ENCODE data around the gene DOCK8.

DNA sequence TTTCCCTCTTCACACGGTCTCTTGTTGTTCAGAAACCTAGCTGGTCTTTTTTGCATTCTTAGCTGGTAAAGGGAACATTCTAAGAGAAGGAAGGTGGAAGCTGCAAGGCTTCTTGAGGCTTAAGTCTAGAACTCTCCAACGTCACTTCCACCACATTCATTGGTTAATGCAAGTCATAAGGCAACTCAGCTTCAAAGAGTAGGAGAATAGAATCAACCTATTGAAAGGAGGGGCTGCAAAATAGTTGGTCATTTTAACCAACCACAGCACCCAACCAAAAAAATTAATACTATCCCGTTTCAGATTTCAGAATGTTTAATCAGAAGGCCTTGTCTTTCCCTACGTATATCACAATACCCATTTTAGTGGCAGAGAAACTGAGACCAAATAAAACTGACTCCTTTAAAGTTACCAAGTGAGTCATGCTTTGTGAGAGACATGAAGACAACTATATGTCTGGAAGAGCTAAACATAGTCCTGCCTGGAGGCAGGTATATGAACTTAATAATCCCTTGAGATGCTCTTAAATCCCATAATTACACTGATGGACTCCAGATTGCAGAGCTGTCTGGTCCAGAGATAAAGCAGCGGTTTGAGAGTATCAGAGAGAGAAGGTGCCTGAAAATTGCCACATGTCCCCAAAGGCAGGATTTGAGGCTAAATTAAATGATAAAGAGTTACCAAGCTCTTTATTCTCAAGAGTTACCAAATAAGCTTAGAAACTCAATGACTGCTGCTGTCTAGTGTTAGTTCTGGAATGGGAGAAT, 14.4 kb downstream of the DOCK8 start:
- TF ChIP-seq EZH2 (IDR thresholded peaks at IDR 0.05; ENCODE audit: insufficient read depth, low read length) = no peak
- TF ChIP-seq, protein P1, sequence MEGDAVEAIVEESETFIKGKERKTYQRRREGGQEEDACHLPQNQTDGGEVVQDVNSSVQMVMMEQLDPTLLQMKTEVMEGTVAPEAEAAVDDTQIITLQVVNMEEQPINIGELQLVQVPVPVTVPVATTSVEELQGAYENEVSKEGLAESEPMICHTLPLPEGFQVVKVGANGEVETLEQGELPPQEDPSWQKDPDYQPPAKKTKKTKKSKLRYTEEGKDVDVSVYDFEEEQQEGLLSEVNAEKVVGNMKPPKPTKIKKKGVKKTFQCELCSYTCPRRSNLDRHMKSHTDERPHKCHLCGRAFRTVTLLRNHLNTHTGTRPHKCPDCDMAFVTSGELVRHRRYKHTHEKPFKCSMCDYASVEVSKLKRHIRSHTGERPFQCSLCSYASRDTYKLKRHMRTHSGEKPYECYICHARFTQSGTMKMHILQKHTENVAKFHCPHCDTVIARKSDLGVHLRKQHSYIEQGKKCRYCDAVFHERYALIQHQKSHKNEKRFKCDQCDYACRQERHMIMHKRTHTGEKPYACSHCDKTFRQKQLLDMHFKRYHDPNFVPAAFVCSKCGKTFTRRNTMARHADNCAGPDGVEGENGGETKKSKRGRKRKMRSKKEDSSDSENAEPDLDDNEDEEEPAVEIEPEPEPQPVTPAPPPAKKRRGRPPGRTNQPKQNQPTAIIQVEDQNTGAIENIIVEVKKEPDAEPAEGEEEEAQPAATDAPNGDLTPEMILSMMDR (IDR thresholded peaks at IDR 0.05; ENCODE audit: insufficient read depth, low read depth, low read length) = no peak
